Activated T-helper 2 cell treated with anti-CD3 and anti-CD28 coated beads, Interferon-gamma antibody, Interleukin-2, Interleukin-4, amounts not matched to agents 10 μg/mL and 5 μg/mL and 100 μg/mL, durations not matched to agents 14 hours and 24 hours and 36 hours (primary cell): ENCODE measurements around the gene PRKCQ. TPM values are rescaled to one million over a fixed set of nuclear protein-coding genes. Genes with fewer than 3 reads are reported as not detected.
"Not testable (repeated sequence)": the region's sequence is repeated elsewhere in the genome, so short reads cannot be mapped to it uniquely, and the experiment has no call there.

Source experiments
- DNase-seq: peaks from one replicate; pipeline ENCODE4 v3.0.0; 2021; ENCODE audit warnings: low spot score
- H3K27ac Mint-ChIP-seq: one replicate; pipeline ENCODE4 v1.8.0; 2021; ENCODE audit warnings: mixed read lengths
- H3K27me3 Mint-ChIP-seq: one replicate; pipeline ENCODE4 v1.8.0; 2021; ENCODE audit warnings: low read depth, mixed read lengths
- H3K36me3 Mint-ChIP-seq: one replicate; pipeline ENCODE4 v1.8.0; 2021; ENCODE audit warnings: low read depth, mixed read lengths
- H3K4me1 Mint-ChIP-seq: one replicate; pipeline ENCODE4 v1.8.0; 2021; ENCODE audit warnings: low read depth, mixed read lengths
- H3K4me3 Mint-ChIP-seq: one replicate; pipeline ENCODE4 v1.8.0; 2021; ENCODE audit warnings: low read depth, mild to moderate bottlenecking, moderate library complexity, mixed read lengths
- H3K9me3 Mint-ChIP-seq: one replicate; pipeline ENCODE4 v1.8.0; 2021; ENCODE audit warnings: mixed read lengths
- intact Hi-C: fragments of 100-400 bp; cut with micrococcal nuclease; formaldehyde crosslinking; loops from one replicate; pipeline ENCODE4 v1.15.1; 2023
- total RNA-seq: library from RNA; stranded (reverse); gene quantifications from 2 replicates; pipeline ENCODE4 v1.2.3, GENCODE V29; 2022

The PRKCQ gene
- total RNA-seq, 1 donor from 2014 or later, result 40.0 TPM

GRCh38 chr10:6590100-6590499, 10.0 kb upstream of the PRKCQ start:
- Mint-ChIP-seq H3K9me3 (no peaks in the 10 kb centered on the region), H3K4me3 (no peak overlapping the region), H3K36me3 (peaks cover 83% of the 10 kb centered on the region), H3K4me1 (peaks cover 82% of the 10 kb centered on the region), H3K27me3 (no peaks in the 10 kb centered on the region), H3K27ac (no peak overlapping the region)
- intact Hi-C loops, result no loop called here
- no peak for DNase-seq

DNA sequence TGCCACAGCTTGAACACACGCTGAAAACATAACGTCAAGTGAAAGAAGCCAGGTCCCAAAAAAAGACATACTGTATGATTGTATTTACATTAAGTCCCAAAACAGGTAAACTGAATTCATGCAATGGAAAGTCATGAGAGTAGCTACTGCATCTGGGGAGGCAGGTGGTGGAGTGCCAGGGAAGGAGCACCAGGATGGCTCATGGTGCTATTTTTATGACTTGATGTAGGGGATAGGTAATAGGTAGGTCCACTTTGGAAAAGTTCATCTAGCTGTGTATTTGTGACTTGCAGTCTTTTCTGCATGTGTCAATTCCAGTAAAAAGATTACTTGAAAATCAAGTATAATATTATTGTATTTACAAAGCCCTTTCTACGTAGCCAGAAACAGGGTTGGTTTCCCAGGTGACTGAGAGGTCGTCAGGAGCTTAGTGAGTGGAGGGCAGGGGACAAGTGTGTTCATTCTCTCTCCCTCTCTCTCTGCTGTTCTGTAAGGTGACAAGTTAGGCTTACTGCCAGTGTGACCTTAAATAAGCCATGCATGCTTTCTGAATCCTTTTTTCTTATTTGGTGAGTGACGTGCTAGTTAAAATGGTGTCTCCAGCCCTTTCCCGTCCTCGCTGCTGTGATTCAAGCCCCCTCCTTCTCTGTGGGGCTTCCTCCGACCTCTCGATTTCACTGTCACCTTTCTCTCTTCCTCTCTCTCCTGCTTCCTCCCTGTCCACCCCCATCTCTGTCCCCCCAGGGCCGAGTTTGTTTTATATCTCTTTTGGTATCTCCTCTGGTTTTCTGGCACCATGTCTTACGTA, 9.4 kb upstream of the PRKCQ start:
- peaks cover 86% of the 10 kb centered on the region for H3K4me1 Mint-ChIP-seq
- no peaks in the 10 kb centered on the region for H3K27me3 Mint-ChIP-seq
- H3K9me3 Mint-ChIP-seq, result no peaks in the 10 kb centered on the region
- H3K36me3 Mint-ChIP-seq, result peaks cover 87% of the 10 kb centered on the region
- intact Hi-C loops, result no loop called here
- no peak overlapping the region for H3K27ac Mint-ChIP-seq
- no peak for DNase-seq
- H3K4me3 Mint-ChIP-seq, result no peak overlapping the region

GRCh38 chr10:6588845-6589244, 8.8 kb upstream of the PRKCQ start:
- no peaks in the 10 kb centered on the region for H3K27me3 Mint-ChIP-seq
- no peak overlapping the region for H3K4me3 Mint-ChIP-seq
- no peak for DNase-seq
- no peak overlapping the region for H3K27ac Mint-ChIP-seq
- H3K9me3 Mint-ChIP-seq, result no peaks in the 10 kb centered on the region
- peaks cover 84% of the 10 kb centered on the region for H3K4me1 Mint-ChIP-seq
- H3K36me3 Mint-ChIP-seq, result peaks cover 88% of the 10 kb centered on the region
- intact Hi-C loops, result no loop called here

- intact Hi-C loops, result no loop called here
- Mint-ChIP-seq H3K36me3 (peaks cover 88% of the 10 kb centered on the region), H3K9me3 (no peaks in the 10 kb centered on the region), H3K27ac (peak overlapping the region; percentile 18), H3K4me3 (peak overlapping the region; percentile 22), H3K27me3 (no peaks in the 10 kb centered on the region), H3K4me1 (peaks cover 84% of the 10 kb centered on the region)
- DNase-seq, result no peak
Observed at GRCh38 chr10:6588082-6588481, 8.0 kb upstream of the PRKCQ start.

DNA sequence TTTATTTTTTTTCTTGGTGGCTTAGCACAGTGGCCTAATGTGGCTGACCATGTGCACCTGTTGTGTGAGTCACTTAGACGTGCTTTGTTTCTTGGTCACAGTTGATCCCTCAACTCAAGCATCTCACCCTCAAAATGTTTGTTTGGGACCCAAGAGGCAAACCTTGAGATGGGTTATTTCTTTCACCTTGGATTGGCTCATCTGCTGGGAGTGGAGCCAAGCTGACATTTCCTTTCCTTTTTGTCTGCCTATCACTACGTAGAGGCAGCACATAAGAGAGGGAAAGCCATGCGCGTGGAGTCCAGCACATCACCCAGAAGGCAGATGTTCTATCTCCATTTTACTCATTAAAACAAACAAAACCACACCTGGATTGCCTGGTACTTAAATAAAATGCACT, 6.4 kb upstream of the PRKCQ start:
- Mint-ChIP-seq H3K27ac (peak overlapping the region; percentile 72), H3K27me3 (no peaks in the 10 kb centered on the region), H3K4me1 (peaks cover 84% of the 10 kb centered on the region), H3K36me3 (peaks cover 92% of the 10 kb centered on the region), H3K4me3 (peak overlapping the region; percentile 95), H3K9me3 (no peaks in the 10 kb centered on the region)
- DNase-seq, result no peak
- intact Hi-C loops, result no loop called here

DNA sequence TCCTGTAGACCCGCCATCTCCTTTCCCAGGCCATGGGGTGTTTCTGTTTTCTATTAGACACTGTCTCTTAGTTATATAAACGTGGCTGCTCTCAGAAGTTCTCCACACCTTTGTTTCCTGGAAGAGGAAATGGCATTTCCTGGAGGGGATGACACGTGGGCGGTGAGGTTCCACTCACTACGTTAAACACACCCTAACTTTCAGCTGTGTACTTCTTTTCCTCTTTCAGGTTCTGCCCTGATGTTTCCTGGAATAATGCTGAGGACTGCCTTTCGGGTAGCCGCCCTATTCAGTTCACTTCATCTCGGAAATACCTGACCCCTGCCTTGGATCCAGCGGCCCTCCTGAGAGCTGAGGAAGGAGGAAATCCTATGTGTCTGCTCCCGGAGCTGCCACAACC, 3.4 kb upstream of the PRKCQ start:
- peak; percentile 70 for DNase-seq
- Mint-ChIP-seq H3K4me3 (peak overlapping the region; percentile 95), H3K36me3 (peaks cover 76% of the 10 kb centered on the region), H3K27me3 (no peaks in the 10 kb centered on the region), H3K9me3 (no peaks in the 10 kb centered on the region), H3K4me1 (peaks cover 66% of the 10 kb centered on the region), H3K27ac (peak overlapping the region; percentile 89)
- intact Hi-C loops, result loop anchor here (1.0 to 5.0 kb wide), 5 partner anchors 9 to 531 kb away; no protein-coding TSS in a partner anchor

GRCh38 chr10:6582913-6583312, 2.8 kb upstream of the PRKCQ start:
- Mint-ChIP-seq H3K4me3 (peak overlapping the region; percentile 95), H3K4me1 (peaks cover 66% of the 10 kb centered on the region), H3K27ac (peak overlapping the region; percentile 89), H3K36me3 (peaks cover 75% of the 10 kb centered on the region)
- H3K9me3 Mint-ChIP-seq, DNase-seq, H3K27me3 Mint-ChIP-seq: not testable (repeated sequence)
- intact Hi-C loops, result loop anchor here (1.0 to 5.0 kb wide), 5 partner anchors 9 to 531 kb away; no protein-coding TSS in a partner anchor

- Mint-ChIP-seq H3K27ac (peak overlapping the region; percentile 89), H3K36me3 (peaks cover 77% of the 10 kb centered on the region), H3K9me3 (no peaks in the 10 kb centered on the region), H3K27me3 (no peaks in the 10 kb centered on the region), H3K4me3 (peak overlapping the region; percentile 95), H3K4me1 (peaks cover 67% of the 10 kb centered on the region)
- no peak for DNase-seq
- intact Hi-C loops, result loop anchor here (2.0 to 5.0 kb wide), 2 partner anchors 15 to 530 kb away; no protein-coding TSS in a partner anchor
Observed at GRCh38 chr10:6582298-6582697, 2.2 kb upstream of the PRKCQ start.

GRCh38 chr10:6581778-6582228, 1.7 kb upstream of the PRKCQ start:
- intact Hi-C loops, result loop anchor here (1.0 to 5.0 kb wide), 3 partner anchors 15 to 530 kb away; no protein-coding TSS in a partner anchor
- H3K9me3 Mint-ChIP-seq, result no peaks in the 10 kb centered on the region
- peaks cover 78% of the 10 kb centered on the region for H3K36me3 Mint-ChIP-seq
- peak overlapping the region; percentile 95 for H3K4me3 Mint-ChIP-seq
- H3K4me1 Mint-ChIP-seq, result peaks cover 68% of the 10 kb centered on the region
- no peaks in the 10 kb centered on the region for H3K27me3 Mint-ChIP-seq
- peak overlapping the region; percentile 89 for H3K27ac Mint-ChIP-seq
- no peak for DNase-seq

DNA sequence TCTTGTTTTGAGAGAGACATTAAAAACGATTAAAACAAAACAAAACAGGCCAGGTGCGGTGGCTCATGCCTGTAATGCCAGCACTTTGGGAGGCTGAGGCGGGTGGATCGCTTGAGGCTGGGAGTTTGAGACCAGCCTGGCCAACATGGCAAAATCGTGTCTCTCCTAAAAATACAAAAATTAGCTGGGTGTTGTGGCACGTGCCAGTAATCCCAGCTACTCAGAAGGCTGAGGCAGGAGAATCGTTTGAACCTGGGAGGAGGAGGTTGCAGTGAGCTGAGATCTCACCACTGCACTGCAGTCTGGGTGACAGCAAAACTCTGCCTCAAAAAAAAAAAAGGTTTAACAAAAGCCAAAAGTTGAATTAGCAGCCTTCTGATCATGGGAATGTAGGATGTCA, 1.1 kb upstream of the PRKCQ start:
- Mint-ChIP-seq H3K27ac (peak overlapping the region; percentile 89), H3K36me3 (peaks cover 74% of the 10 kb centered on the region), H3K4me3 (peak overlapping the region; percentile 95), H3K4me1 (peaks cover 65% of the 10 kb centered on the region)
- H3K9me3 Mint-ChIP-seq, DNase-seq, H3K27me3 Mint-ChIP-seq: not testable (repeated sequence)
- intact Hi-C loops, result loop anchor here (1.0 to 5.0 kb wide), 2 partner anchors 108 to 529 kb away; no protein-coding TSS in a partner anchor

DNA sequence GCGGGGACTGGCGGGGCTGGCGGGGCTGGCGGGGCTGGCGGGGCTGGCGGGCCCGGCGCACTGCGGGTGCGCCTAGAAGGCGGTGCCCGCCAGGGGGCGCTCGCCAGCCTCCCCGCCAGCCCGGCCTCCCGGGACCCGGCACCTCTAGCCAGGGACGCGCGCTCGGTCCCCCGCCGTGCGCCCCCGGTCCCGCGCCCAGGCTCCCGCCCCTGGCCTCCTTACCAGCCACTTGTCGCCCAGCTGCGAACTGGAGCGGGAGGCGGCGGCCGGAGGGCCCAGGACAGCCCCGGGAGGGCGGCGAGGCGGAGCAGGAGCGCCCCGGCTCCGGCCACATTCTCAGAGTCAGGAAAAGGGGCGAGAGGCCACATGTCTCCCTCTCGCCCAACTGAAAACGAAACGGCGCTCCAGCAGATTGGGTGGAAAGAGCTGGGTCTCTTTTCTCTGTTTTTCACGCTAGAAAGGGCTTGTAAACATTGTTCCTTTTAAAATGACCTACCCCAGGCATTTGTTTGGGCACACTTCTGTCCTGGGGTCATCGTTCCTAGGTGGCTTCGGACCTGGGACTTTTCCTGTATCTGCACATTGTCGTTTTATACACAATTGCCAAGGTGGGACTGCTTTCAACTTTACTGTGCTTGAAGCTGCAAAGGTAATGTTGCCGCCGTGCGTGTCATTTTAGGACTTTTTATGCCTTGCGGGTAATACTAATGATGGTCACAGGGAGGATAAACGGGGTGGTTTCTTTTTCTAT, 378 bp upstream of the PRKCQ start:
- H3K36me3 Mint-ChIP-seq, result peaks cover 69% of the 10 kb centered on the region
- H3K9me3 Mint-ChIP-seq, result no peaks in the 10 kb centered on the region
- intact Hi-C loops, result loop anchor here (1.0 to 5.0 kb wide), 4 partner anchors 68 to 528 kb away; no protein-coding TSS in a partner anchor
- H3K27me3 Mint-ChIP-seq, result no peaks in the 10 kb centered on the region
- peak overlapping the region; percentile 95 for H3K4me3 Mint-ChIP-seq
- DNase-seq, result peak; percentile 81
- peak overlapping the region; percentile 89 for H3K27ac Mint-ChIP-seq
- peaks cover 68% of the 10 kb centered on the region for H3K4me1 Mint-ChIP-seq

DNA sequence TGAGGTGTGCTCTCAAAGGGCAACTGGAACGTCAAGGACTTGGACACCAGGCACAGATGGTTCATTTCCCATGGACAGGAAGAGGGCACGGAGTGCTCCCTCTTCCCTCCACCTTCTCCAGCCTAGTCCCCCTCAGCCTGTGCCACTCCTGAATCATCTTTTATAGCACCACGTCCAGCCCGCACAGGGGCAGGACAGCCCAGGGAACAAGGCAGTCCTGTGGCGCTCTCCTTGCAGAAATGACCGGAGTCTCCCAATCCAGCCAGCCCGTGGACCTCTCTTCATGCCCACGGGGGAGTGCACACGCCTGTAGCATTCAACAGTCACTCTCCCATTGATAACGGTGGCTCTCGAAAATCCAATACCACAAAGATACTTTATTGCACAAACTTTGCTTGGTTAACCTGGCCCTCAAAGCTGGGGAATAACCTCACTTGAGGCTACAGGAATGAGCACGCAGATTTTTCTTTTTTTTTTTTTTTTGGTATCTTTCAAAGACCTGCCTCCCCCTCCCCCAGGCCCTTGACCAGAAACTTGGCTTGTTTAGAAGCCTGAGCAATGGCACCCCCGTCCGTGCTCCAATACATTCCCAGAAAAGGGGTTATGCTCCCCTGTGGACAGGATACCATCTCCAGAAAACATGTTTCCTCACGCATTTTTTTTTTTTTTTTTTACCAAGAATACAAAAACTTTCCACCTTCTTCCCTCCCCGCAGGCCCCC, 733 bp downstream of the PRKCQ start:
- peak overlapping the region; percentile 91 for H3K4me3 Mint-ChIP-seq
- H3K9me3 Mint-ChIP-seq, result no peaks in the 10 kb centered on the region
- intact Hi-C loops, result loop anchor here (1.0 to 10.0 kb wide), 4 partner anchors 36 to 375 kb away; partner anchors contain the start of gene PFKFB3
- peaks cover 69% of the 10 kb centered on the region for H3K4me1 Mint-ChIP-seq
- H3K36me3 Mint-ChIP-seq, result peaks cover 67% of the 10 kb centered on the region
- DNase-seq, result no peak
- H3K27ac Mint-ChIP-seq, result peak overlapping the region; percentile 95
- H3K27me3 Mint-ChIP-seq, result no peaks in the 10 kb centered on the region
